ENCODE data around the gene SYT11.

- TF ChIP-seq, protein P1, sequence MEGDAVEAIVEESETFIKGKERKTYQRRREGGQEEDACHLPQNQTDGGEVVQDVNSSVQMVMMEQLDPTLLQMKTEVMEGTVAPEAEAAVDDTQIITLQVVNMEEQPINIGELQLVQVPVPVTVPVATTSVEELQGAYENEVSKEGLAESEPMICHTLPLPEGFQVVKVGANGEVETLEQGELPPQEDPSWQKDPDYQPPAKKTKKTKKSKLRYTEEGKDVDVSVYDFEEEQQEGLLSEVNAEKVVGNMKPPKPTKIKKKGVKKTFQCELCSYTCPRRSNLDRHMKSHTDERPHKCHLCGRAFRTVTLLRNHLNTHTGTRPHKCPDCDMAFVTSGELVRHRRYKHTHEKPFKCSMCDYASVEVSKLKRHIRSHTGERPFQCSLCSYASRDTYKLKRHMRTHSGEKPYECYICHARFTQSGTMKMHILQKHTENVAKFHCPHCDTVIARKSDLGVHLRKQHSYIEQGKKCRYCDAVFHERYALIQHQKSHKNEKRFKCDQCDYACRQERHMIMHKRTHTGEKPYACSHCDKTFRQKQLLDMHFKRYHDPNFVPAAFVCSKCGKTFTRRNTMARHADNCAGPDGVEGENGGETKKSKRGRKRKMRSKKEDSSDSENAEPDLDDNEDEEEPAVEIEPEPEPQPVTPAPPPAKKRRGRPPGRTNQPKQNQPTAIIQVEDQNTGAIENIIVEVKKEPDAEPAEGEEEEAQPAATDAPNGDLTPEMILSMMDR (IDR thresholded peaks at IDR 0.05) = no peak
- no peak for TF ChIP-seq POLR2A (IDR thresholded peaks at IDR 0.05)
Measured at GRCh38 chr1:155909894-155910293, 50.5 kb downstream of the SYT11 start.
